ENCODE measurements around the gene SNX14. TPM values are rescaled to one million over a fixed set of nuclear protein-coding genes. Genes with fewer than 3 reads are reported as not detected.

Gene SNX14
- total RNA-seq, 1 donor from 2014 or later: 33.7 TPM

DNA sequence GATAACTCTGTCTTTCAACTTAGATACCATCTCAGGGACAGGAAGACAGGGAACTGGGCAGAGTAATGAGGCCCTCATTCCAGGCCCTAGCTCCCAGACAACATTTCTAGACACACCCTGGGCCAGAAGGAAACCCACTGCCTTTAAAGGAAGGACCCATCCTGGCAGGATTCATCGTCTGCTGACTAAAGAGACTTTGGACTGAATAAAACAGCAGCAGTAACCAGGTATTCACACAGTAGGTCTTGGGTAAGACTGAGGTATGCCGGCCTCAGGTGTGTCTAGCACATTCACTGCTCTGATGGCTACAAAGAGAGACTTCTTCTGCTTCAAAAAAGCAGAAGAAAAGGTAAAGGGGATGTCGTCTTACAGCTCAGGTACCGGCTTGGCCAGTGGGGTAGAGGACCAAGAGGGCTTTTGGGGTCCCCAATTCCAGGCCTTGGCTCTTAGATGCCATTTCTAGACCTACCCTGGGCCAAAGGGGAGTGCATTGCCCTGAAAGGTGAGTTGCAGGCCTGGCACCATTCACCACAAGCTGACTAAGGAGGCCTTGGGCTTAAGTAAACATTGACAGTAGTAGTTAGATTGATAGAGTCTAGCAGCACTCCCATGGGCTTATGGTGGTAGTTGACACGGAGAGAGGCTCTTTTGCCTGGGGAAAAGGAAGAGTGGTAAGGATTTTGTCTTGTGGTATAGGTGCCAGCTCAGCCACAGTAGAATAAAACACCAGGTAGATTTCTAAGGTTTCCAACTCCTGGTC is 13.4 kb downstream of the SNX14 start:
- H3K4me1 ChIP-seq: peaks cover 59% of the 10 kb centered on the region
- peak overlapping the region; percentile 25 for H3K27ac ChIP-seq (replicated peaks)
- no peak overlapping the region for H3K4me3 ChIP-seq
- H3K36me3 ChIP-seq: no peaks in the 10 kb centered on the region
- H3K27me3 ChIP-seq (ENCODE audit: low read depth): no peaks in the 10 kb centered on the region
- TF ChIP-seq, protein P1, sequence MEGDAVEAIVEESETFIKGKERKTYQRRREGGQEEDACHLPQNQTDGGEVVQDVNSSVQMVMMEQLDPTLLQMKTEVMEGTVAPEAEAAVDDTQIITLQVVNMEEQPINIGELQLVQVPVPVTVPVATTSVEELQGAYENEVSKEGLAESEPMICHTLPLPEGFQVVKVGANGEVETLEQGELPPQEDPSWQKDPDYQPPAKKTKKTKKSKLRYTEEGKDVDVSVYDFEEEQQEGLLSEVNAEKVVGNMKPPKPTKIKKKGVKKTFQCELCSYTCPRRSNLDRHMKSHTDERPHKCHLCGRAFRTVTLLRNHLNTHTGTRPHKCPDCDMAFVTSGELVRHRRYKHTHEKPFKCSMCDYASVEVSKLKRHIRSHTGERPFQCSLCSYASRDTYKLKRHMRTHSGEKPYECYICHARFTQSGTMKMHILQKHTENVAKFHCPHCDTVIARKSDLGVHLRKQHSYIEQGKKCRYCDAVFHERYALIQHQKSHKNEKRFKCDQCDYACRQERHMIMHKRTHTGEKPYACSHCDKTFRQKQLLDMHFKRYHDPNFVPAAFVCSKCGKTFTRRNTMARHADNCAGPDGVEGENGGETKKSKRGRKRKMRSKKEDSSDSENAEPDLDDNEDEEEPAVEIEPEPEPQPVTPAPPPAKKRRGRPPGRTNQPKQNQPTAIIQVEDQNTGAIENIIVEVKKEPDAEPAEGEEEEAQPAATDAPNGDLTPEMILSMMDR (IDR thresholded peaks at IDR 0.05; ENCODE audit: borderline replicate concordance): no peak
- DNase-seq: no peak
- intact Hi-C loops (cut with micrococcal nuclease): no loop called here
- H3K9me3 ChIP-seq (replicated peaks): peaks cover 30% of the 10 kb centered on the region

DNA sequence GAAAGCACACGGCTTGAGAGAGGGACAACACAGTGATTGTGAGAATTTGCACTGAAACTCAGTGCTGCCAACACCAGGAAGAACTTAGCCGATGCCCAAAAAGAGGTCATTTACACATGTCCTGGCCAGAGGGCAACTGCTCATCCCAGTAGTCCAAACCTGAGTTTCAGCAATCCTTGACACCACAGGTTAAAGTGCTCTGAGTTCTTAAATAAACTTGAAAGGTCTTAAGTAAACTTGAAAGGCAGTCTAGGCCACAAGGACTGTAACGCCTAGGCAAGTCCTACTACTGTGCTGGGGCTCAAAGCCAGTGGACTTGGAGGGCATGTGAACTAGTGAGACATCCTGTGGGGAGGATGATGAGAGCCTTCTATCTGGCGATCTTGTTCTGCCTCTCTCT is 14.1 kb downstream of the SNX14 start:
- intact Hi-C loops (cut with micrococcal nuclease): no loop called here
- peaks cover 30% of the 10 kb centered on the region for H3K9me3 ChIP-seq (replicated peaks)
- peaks cover 66% of the 10 kb centered on the region for H3K4me1 ChIP-seq
- no peaks in the 10 kb centered on the region for H3K36me3 ChIP-seq
- H3K27ac ChIP-seq (replicated peaks): no peak overlapping the region
- H3K4me3 ChIP-seq: no peak overlapping the region
- TF ChIP-seq, protein P1 (IDR thresholded peaks at IDR 0.05; ENCODE audit: borderline replicate concordance): no peak
- no peak for DNase-seq
- H3K27me3 ChIP-seq (ENCODE audit: low read depth): no peaks in the 10 kb centered on the region

DNA sequence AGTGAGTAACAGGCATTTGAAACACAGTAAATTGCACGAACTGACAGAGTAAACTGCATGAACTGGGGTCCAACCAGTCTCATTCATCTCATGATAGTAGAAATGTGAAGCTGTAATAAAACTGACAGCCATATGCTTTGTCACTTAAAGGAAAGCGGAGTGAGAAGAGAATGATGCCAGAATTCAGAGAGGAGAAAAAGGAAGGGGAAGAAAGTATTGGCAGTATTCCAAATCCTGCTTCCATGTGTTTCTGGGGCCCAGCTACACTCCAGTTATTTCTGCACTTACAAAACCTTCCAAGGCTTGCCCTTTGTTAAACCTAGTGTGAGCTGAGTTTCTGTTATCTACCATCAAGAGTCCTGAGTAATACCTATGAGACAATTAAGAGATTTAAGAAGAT is 17.2 kb downstream of the SNX14 start:
- DNase-seq: no peak
- no peak overlapping the region for H3K27ac ChIP-seq (replicated peaks)
- H3K9me3 ChIP-seq (replicated peaks): peaks cover under 1% of the 10 kb centered on the region
- no peaks in the 10 kb centered on the region for H3K27me3 ChIP-seq (ENCODE audit: low read depth)
- H3K36me3 ChIP-seq: peaks cover 7% of the 10 kb centered on the region
- intact Hi-C loops (cut with micrococcal nuclease): no loop called here
- H3K4me3 ChIP-seq: no peak overlapping the region
- peaks cover 66% of the 10 kb centered on the region for H3K4me1 ChIP-seq
- TF ChIP-seq, protein P1 (IDR thresholded peaks at IDR 0.05; ENCODE audit: borderline replicate concordance): no peak

DNA sequence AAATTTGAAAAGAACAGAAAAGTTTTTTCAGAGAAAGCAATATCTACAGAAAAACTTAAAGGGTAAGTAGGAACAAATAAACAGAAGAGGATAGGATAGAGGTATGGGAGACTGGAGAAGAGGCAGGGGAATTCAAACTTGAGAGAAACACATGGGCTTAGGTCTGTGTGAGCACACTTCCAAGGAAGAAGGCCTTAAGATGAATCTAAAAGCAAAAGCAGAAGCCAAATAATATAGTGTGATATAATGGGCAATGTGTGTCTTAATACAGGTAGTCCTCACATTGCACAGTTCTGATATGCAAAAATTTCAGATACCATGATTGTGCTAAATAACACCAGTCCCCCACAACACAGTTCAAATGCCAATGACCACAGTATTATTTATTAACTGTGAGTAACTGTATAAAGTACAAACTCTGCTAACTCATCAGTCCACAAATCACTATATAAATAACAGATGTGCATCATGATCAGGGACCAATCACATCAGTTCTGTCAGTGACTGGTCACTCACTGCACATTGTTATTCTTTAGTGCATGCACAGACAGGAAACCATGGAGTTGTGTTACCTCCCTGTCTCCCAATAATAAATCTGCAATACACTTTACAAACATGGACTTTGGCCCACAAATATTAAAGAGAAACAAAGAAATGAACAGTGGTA is 18.6 kb downstream of the SNX14 start:
- no peak for DNase-seq
- TF ChIP-seq, protein P1 (IDR thresholded peaks at IDR 0.05; ENCODE audit: borderline replicate concordance): no peak
- no peak overlapping the region for H3K27ac ChIP-seq (replicated peaks)
- no peaks in the 10 kb centered on the region for H3K9me3 ChIP-seq (replicated peaks)
- H3K36me3 ChIP-seq: peaks cover 19% of the 10 kb centered on the region
- intact Hi-C loops (cut with micrococcal nuclease): no loop called here
- no peak overlapping the region for H3K4me3 ChIP-seq
- H3K4me1 ChIP-seq: peaks cover 54% of the 10 kb centered on the region
- H3K27me3 ChIP-seq (ENCODE audit: low read depth): no peaks in the 10 kb centered on the region

DNA sequence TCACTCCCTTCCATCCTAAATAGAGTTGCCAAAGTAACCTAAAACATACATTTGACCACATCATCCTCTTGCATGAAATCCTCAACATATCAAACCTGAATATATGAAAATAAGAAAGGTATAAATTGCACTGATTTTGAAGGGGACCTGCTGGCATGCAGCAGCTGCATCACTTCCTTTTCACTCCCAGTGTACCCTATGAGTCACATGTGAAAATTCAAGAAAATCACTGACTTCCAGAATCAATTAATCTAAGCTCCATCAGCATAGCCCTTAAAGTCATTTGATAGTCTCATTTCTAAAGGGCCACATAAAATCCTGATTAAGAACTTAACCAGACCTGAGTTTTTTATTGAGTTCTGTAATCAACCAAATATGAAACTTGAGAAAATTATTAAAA is 24.3 kb downstream of the SNX14 start:
- Histone ChIP-seq H3K27me3 (ENCODE audit: low read depth) (no peaks in the 10 kb centered on the region), H3K27ac (replicated peaks) (no peak overlapping the region), H3K4me3 (no peak overlapping the region), H3K36me3 (peaks cover 34% of the 10 kb centered on the region), H3K4me1 (no peaks in the 10 kb centered on the region), H3K9me3 (replicated peaks) (no peaks in the 10 kb centered on the region)
- intact Hi-C loops (cut with micrococcal nuclease): no loop called here
- DNase-seq: no peak
- TF ChIP-seq, protein P1 (IDR thresholded peaks at IDR 0.05; ENCODE audit: borderline replicate concordance): no peak

All from left ventricle myocardium inferior (tissue), 1 donor.